ENCODE results near the gene RPAP3. TPM values are rescaled to one million over a fixed set of nuclear protein-coding genes. Genes with fewer than 3 reads are reported as not detected.

Gene RPAP3
- total and polyA plus RNA-seq, 4 donors = 5.5 to 8.1 (median 8.0) TPM

DNA sequence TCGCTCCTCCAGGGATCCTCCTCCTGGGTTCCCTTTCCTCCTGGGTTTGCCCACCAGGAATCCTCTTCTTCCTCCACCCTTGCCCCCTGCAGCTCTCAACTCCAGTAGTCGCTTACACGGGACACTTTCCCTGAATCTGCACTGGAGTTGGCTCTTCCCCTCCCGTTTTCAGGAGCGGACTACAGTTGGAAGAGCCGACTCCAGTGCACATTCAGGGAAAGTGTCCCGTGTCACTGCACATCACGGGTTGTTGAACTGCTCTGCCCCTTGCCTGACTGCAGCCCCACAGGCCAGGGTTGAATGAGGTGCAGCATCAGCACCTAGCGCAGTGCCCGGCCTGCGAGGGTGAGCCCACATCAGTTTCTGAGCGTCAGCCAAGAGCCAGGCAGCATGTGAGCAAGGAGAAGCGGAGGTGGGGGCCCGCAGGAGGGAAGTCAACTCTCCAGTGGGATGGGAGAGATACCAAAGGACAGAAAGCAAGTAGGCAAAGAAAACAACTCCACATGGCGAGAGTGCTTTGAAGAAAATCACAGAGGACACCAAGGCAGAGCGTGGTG, 39.7 kb upstream of the RPAP3 start (continued):
- TF ChIP-seq TAF1 (conservative IDR thresholded peaks at IDR 0.05) (no peak), FOXA1 (IDR thresholded peaks at IDR 0.05) (no peak), GABPA (IDR thresholded peaks at IDR 0.05 in 1 of 2, conservative IDR thresholded peaks at IDR 0.05 in 1 of 2) (no peak)

DNA sequence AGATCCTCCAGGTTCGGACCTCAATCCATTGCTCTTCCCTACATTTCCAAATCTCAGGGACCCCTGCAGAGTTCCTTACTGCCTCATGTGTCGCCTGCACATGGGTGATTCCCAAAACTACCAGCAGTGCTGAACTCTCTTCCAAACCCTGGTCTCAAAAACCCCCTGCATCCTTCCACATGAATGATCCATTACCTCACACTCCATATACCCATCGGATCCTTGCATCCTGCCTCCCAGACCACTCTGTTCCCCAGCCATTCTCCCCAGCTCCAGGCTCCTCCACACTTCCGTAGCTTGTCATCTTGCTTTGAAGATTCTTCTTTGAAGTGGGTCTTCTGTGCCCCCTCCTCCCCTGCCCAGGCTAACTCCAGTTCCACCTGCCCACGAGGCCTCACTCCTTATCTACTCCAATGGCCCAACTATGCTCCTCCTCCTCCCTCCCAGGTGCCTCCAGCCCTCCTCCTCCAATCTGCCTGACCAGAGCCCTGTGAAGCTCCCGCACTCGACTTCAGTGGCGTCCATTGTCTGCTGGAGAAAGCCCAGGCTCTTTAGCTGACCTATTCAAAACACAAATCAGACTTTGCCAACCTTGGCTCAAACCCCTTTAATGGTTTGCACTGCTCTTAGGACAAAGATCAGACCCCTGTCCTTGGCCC, 39.1 kb upstream of the RPAP3 start:
- WGBS = 71% methylated on average over 8 of the region's 8 CpGs
- TF ChIP-seq SP1 (IDR thresholded peaks at IDR 0.05) = no peak
- no peak for TF ChIP-seq FOXA1 (IDR thresholded peaks at IDR 0.05)
- TF ChIP-seq RXRA (IDR thresholded peaks at IDR 0.05) = no peak
- no peak for TF ChIP-seq JUND (IDR thresholded peaks at IDR 0.05)
- no peak for TF ChIP-seq EGR1 (IDR thresholded peaks at IDR 0.05; ENCODE audit: low read depth in 2 of 2)
- TF ChIP-seq YY1 (IDR thresholded peaks at IDR 0.05) = no peak
- no peak for TF ChIP-seq HNF4A (conservative IDR thresholded peaks at IDR 0.05)
- TF ChIP-seq, protein P1, sequence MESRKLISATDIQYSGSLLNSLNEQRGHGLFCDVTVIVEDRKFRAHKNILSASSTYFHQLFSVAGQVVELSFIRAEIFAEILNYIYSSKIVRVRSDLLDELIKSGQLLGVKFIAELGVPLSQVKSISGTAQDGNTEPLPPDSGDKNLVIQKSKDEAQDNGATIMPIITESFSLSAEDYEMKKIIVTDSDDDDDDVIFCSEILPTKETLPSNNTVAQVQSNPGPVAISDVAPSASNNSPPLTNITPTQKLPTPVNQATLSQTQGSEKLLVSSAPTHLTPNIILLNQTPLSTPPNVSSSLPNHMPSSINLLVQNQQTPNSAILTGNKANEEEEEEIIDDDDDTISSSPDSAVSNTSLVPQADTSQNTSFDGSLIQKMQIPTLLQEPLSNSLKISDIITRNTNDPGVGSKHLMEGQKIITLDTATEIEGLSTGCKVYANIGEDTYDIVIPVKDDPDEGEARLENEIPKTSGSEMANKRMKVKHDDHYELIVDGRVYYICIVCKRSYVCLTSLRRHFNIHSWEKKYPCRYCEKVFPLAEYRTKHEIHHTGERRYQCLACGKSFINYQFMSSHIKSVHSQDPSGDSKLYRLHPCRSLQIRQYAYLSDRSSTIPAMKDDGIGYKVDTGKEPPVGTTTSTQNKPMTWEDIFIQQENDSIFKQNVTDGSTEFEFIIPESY (IDR thresholded peaks at IDR 0.05) = no peak
- no peak for TF ChIP-seq TAF1 (conservative IDR thresholded peaks at IDR 0.05)
- no peak for TF ChIP-seq RAD21 (IDR thresholded peaks at IDR 0.05)
- no peak for TF ChIP-seq FOXA2 (IDR thresholded peaks at IDR 0.05)
- TF ChIP-seq HNF4G (IDR thresholded peaks at IDR 0.05) = no peak
- TF ChIP-seq, protein P2, sequence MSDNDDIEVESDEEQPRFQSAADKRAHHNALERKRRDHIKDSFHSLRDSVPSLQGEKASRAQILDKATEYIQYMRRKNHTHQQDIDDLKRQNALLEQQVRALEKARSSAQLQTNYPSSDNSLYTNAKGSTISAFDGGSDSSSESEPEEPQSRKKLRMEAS (IDR thresholded peaks at IDR 0.05) = no peak
- TF ChIP-seq, protein P3, sequence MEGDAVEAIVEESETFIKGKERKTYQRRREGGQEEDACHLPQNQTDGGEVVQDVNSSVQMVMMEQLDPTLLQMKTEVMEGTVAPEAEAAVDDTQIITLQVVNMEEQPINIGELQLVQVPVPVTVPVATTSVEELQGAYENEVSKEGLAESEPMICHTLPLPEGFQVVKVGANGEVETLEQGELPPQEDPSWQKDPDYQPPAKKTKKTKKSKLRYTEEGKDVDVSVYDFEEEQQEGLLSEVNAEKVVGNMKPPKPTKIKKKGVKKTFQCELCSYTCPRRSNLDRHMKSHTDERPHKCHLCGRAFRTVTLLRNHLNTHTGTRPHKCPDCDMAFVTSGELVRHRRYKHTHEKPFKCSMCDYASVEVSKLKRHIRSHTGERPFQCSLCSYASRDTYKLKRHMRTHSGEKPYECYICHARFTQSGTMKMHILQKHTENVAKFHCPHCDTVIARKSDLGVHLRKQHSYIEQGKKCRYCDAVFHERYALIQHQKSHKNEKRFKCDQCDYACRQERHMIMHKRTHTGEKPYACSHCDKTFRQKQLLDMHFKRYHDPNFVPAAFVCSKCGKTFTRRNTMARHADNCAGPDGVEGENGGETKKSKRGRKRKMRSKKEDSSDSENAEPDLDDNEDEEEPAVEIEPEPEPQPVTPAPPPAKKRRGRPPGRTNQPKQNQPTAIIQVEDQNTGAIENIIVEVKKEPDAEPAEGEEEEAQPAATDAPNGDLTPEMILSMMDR (IDR thresholded peaks at IDR 0.05; ENCODE audit: low read depth, low read length, missing input control) = no peak
- no peak for TF ChIP-seq NR2F2 (IDR thresholded peaks at IDR 0.05)
- TF ChIP-seq, protein P4, sequence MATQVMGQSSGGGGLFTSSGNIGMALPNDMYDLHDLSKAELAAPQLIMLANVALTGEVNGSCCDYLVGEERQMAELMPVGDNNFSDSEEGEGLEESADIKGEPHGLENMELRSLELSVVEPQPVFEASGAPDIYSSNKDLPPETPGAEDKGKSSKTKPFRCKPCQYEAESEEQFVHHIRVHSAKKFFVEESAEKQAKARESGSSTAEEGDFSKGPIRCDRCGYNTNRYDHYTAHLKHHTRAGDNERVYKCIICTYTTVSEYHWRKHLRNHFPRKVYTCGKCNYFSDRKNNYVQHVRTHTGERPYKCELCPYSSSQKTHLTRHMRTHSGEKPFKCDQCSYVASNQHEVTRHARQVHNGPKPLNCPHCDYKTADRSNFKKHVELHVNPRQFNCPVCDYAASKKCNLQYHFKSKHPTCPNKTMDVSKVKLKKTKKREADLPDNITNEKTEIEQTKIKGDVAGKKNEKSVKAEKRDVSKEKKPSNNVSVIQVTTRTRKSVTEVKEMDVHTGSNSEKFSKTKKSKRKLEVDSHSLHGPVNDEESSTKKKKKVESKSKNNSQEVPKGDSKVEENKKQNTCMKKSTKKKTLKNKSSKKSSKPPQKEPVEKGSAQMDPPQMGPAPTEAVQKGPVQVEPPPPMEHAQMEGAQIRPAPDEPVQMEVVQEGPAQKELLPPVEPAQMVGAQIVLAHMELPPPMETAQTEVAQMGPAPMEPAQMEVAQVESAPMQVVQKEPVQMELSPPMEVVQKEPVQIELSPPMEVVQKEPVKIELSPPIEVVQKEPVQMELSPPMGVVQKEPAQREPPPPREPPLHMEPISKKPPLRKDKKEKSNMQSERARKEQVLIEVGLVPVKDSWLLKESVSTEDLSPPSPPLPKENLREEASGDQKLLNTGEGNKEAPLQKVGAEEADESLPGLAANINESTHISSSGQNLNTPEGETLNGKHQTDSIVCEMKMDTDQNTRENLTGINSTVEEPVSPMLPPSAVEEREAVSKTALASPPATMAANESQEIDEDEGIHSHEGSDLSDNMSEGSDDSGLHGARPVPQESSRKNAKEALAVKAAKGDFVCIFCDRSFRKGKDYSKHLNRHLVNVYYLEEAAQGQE (IDR thresholded peaks at IDR 0.05) = no peak
- TF ChIP-seq, protein P5, sequence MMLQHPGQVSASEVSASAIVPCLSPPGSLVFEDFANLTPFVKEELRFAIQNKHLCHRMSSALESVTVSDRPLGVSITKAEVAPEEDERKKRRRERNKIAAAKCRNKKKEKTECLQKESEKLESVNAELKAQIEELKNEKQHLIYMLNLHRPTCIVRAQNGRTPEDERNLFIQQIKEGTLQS (IDR thresholded peaks at IDR 0.05) = no peak
- TF ChIP-seq GABPA (IDR thresholded peaks at IDR 0.05 in 1 of 2, conservative IDR thresholded peaks at IDR 0.05 in 1 of 2) = no peak
- H3K9ac ChIP-seq (ENCODE audit: low read depth in 1 of 2, low read length in 2 of 2) = no peak overlapping the region
- H3K4me1 ChIP-seq (ENCODE audit: control insufficient read depth in 4 of 4, insufficient read depth in 4 of 4, low read length in 3 of 4) = no peaks in the 10 kb centered on the region
- H3K27me3 ChIP-seq (ENCODE audit: control insufficient read depth in 4 of 4, insufficient read depth in 4 of 4, low read length in 3 of 4) = no peaks in the 10 kb centered on the region
- H3K4me3 ChIP-seq (ENCODE audit: low read depth in 1 of 3, low read length in 3 of 3) = no peak overlapping the region
- no peak for DNase-seq (ENCODE audit: low spot score)
- H3K27ac ChIP-seq (ENCODE audit: low read depth in 1 of 2, low read length in 2 of 2) = no peak overlapping the region
- no peaks in the 10 kb centered on the region for H3K9me3 ChIP-seq (ENCODE audit: control insufficient read depth in 4 of 4, low read length in 3 of 4)
- H3K36me3 ChIP-seq (ENCODE audit: control insufficient read depth in 4 of 4, insufficient read depth in 3 of 4, low read depth in 1 of 4, low read length in 3 of 4) = no peaks in the 10 kb centered on the region
